Measurements from ENCODE around the gene SCGB1D1. TPM values are rescaled to one million over a fixed set of nuclear protein-coding genes. Genes with fewer than 3 reads are reported as not detected.

Gene SCGB1D1
- total RNA-seq (2014; rRNA removed; shearing (Covaris generic)), result not detected in 2 replicates

- in situ Hi-C loops (cut with HindIII; ENCODE audit: low sequenced_read_pairs), result no loop called here
- DNase-seq (ENCODE audit: low spot score), result no peak
These were observed at the start of gene SCGB1D1 for GRCh38 chr11:62190011-62190410. Gene SCGB1D1 (plus strand): TSS chr11:62190216. CDS start chr11:62190285, 69 bp downstream.

- no peak for DNase-seq (ENCODE audit: low spot score)
- in situ Hi-C loops (cut with HindIII; ENCODE audit: low sequenced_read_pairs), result no loop called here
These were observed 49.5 kb upstream of the SCGB1D1 start for GRCh38 chr11:62140304-62141110.

DNA sequence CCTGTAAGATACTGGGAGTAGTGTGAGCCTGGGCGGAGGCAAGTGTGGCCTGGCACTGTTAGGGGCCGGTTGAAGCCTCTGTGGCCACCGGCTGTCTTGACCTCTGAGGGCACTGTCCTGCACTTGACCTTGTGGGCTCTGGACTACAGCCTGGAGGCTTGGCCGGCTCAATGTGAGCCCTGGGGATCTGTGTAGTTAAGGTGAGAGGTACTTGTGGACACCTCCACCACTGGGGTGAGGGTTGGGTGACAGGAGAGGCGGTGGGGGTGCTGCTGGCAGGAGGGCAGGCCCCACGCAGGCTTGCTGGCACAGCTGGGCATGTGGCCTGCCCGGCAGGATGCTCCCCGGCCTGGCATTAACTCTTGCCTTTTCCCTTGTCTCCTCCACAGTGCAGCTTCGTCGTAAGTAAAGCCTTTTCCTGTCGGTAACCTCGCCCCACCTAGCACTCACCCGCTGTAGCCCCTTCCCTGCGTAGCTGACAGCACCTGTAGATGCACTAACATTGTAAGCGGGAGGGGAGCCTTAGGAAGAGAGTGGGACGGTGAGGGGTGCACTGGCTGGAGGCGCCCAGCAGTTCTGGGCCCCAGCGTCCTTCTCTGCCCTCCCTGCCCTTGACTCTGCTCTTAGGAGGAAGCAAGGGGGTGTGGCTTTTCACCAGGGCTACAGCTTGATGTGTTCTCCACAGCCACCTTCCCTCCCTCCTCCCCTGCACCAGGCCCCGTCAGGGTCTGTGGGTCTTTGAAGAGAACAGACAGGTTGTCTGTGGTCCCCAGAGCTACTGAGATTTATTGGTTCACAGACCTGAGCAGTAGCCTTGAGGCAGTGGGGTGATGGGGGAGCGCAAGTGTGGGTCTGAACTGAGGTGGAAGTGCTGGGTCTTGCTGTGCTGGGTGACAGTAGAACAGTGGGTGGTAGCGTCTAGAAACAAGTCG, 48.6 kb upstream of the SCGB1D1 start:
- in situ Hi-C loops (cut with HindIII; ENCODE audit: low sequenced_read_pairs), result no loop called here
- no peak for DNase-seq (ENCODE audit: low spot score)

- DNase-seq (ENCODE audit: low spot score), result no peak
- in situ Hi-C loops (cut with HindIII; ENCODE audit: low sequenced_read_pairs), result no loop called here
These were observed 48.0 kb upstream of the SCGB1D1 start for GRCh38 chr11:62142043-62142375.

DNA sequence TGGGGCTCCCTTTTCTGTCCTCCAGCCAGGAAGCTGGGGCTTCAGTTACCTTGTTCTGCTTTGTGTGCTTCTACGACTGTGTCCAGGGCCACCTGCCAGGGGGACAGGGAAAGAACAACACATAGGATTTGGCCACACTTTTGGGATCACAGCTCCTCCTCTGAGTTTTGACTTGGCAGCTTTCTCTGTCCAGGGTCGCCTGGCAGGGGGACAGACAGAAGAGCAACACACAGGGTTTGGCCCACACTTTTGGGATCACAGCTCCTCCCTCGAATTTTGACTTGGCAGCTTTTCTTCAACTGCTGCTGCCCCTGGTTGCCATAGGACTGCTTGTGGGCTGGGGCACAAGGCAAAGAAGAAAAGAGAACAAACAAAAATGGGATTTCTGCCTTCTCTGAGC, 47.1 kb upstream of the SCGB1D1 start:
- in situ Hi-C loops (cut with HindIII; ENCODE audit: low sequenced_read_pairs), result no loop called here
- peak; percentile 75 for DNase-seq (ENCODE audit: low spot score)

GRCh38 chr11:62143727-62144126, 46.3 kb upstream of the SCGB1D1 start:
- in situ Hi-C loops (cut with HindIII; ENCODE audit: low sequenced_read_pairs), result no loop called here
- DNase-seq (ENCODE audit: low spot score), result no peak

GRCh38 chr11:62144641-62145255, 45.3 kb upstream of the SCGB1D1 start:
- DNase-seq (ENCODE audit: low spot score), result no peak
- in situ Hi-C loops (cut with HindIII; ENCODE audit: low sequenced_read_pairs), result no loop called here

GRCh38 chr11:62145261-62145871, 44.6 kb upstream of the SCGB1D1 start:
- DNase-seq (ENCODE audit: low spot score), result no peak
- in situ Hi-C loops (cut with HindIII; ENCODE audit: low sequenced_read_pairs), result no loop called here

DNA sequence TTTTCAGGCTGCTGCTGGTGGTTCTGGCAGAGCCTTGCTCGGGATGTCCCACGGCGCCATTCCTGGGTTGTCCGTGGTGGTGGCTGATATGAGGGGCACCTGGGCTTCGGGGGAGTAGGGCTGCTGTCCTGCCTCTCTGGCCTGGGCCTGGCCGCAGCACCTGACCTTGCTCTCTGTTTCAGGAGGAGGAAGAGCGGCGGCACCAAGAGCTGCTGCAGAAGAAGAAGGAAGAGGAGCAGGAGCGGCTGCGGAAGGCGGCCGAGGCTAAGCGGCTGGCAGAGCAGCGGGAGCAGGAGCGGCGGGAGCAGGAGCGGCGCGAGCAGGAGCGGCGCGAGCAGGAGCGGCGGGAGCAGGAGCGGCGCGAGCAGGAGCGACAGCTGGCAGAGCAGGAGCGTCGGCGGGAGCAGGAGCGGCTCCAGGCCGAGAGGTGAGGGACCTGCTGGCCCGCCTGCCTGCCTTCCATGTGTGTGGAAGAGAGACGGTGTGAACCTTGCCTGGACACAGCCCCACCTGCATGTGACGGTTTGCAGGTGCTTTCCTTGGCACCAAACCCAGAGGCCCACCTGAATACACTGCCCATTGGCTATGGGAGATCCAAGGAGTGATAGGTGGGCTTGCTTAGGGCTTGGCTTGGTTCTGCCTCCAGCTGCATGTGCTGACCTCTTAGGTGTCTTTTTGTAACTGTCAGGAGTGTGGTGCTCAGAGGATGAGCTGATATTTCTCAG, 43.4 kb upstream of the SCGB1D1 start:
- in situ Hi-C loops (cut with HindIII; ENCODE audit: low sequenced_read_pairs), result no loop called here
- peak; percentile 36 for DNase-seq (ENCODE audit: low spot score)

GRCh38 chr11:62147545-62147944, 42.5 kb upstream of the SCGB1D1 start:
- no peak for DNase-seq (ENCODE audit: low spot score)

DNA sequence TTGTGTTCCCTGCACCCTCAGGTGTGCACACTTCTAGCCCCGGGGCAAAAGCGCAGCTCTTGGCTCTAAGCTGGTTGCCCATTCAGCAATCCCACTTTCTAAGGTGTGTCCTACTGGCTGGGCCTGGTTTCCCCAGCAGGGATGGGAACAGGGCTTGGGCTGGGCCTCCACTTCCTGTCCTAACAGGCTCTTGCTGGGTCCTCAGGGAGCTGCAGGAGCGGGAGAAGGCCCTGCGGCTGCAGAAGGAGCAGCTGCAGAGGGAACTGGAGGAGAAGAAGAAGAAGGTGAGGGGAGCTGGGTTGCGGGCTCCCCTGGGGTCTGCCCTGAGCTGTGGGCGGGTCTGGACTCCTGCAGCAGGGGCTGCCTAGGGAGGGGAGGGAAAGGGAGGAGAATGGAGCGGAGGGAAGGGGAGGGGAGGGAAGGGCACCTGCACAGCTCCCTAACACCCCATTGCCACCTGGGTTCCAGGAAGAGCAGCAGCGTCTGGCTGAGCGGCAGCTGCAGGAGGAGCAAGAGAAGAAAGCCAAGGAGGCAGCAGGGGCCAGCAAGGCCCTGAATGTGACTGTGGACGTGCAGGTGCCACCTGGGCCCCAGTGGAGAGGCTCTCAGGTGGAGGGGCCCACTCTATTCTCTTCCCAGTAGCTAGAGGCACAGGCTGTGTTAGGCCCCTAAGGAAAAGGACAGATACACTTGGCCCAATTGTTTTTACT, 41.6 kb upstream of the SCGB1D1 start:
- in situ Hi-C loops (cut with HindIII; ENCODE audit: low sequenced_read_pairs), result no loop called here
- no peak for DNase-seq (ENCODE audit: low spot score)

More at GRCh38 chr11:62147545-62147944, 42.5 kb upstream of the SCGB1D1 start:
- in situ Hi-C loops (cut with HindIII; ENCODE audit: low sequenced_read_pairs), result no loop called here

DNA sequence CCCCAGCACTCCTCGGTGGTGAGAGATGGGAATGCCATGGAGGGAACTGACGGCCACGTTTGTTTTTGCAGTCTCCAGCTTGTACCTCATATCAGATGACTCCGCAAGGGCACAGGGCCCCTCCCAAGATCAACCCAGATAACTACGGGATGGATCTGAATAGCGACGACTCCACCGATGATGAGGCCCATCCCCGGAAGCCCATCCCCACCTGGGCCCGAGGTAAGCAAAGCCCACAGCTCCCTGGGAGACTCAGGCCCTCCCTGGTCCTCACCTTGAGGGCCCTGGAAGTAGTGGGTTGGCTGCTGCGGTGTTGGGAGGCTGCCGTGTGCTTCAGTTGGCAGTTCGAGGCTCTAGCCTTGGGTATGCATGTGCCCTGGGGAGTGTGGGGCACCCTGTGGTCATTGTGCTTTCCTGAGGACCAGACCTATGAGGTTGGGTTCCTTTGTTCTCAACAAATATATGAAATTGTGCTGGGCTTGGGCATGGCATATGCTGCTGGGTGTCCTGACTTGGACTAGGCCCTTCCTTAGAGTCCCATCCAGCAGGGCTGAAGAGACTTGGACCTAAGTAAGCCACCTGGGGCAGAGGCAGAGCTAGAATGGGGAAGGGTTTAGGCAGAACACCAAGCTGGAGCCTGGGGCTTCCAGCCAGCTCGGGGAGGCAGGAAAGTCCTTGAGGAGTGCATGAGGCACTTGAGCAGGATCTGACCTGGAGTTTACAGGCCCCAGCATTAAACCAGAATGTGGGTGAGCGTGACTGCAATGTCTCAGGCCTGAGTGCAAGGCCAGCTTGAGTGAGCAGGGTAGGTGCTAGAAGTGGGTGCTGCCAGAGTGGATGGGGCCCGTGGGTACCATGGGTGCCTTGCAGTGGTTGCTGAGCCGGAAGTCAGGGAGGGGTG, 39.8 kb upstream of the SCGB1D1 start:
- in situ Hi-C loops (cut with HindIII; ENCODE audit: low sequenced_read_pairs), result no loop called here
- DNase-seq (ENCODE audit: low spot score), result no peak

GRCh38 chr11:62150887-62151736, 38.9 kb upstream of the SCGB1D1 start:
- in situ Hi-C loops (cut with HindIII; ENCODE audit: low sequenced_read_pairs), result no loop called here
- DNase-seq (ENCODE audit: low spot score), result no peak

GRCh38 chr11:62151737-62152102, 38.3 kb upstream of the SCGB1D1 start:
- in situ Hi-C loops (cut with HindIII; ENCODE audit: low sequenced_read_pairs), result no loop called here
- DNase-seq (ENCODE audit: low spot score), result no peak

- no peak for DNase-seq (ENCODE audit: low spot score)
These were observed 37.5 kb upstream of the SCGB1D1 start for GRCh38 chr11:62152245-62153086.

GRCh38 chr11:62153087-62153395, 37.0 kb upstream of the SCGB1D1 start:
- no peak for DNase-seq (ENCODE audit: low spot score)
- in situ Hi-C loops (cut with HindIII; ENCODE audit: low sequenced_read_pairs), result no loop called here

More at GRCh38 chr11:62152245-62153086, 37.5 kb upstream of the SCGB1D1 start:
- in situ Hi-C loops (cut with HindIII; ENCODE audit: low sequenced_read_pairs), result no loop called here

All from G401 (cell line).